Esophagus muscularis mucosa (tissue), 4 donors: Measurements from ENCODE around the gene MAST4. TPM values are rescaled to one million over a fixed set of nuclear protein-coding genes. Genes with fewer than 3 reads are reported as not detected.

Source experiments
- DNase-seq: peaks from one replicate; pipeline ENCODE4 v3.0.0-alpha.2; 2017; ENCODE audit errors: extremely low spot score
- H3K27ac ChIP-seq, 4 donors: fragments of 200-600 bp; sonication (generic); replicated peaks in 1 of 4; 1 replicate in 3 of 4; 2 replicates in 1 of 4; pipeline ENCODE4 v1.5.1; 2016 to 2019; ENCODE audit warnings: mild to moderate bottlenecking in 1 of 4
- H3K27me3 ChIP-seq, 4 donors: fragments of 200-600 bp; sonication (generic); one replicate each; pipeline versions ENCODE4 v1.5.1 to v1.6.0; 2016 to 2019
- H3K36me3 ChIP-seq, 4 donors: fragments of 200-600 bp; sonication (generic); one replicate each; pipeline ENCODE4 v1.5.1; 2016 to 2019
- H3K4me1 ChIP-seq, 4 donors: fragments of 200-600 bp; sonication (generic); one replicate each; pipeline ENCODE4 v1.5.1; 2016 to 2019
- H3K4me3 ChIP-seq, 4 donors: fragments of 200-600 bp; sonication (generic); 1 replicate in 2 of 4; 2 replicates in 2 of 4; pipeline ENCODE4 v1.5.1; 2016 to 2019; ENCODE audit warnings: mild to moderate bottlenecking in 4 of 4, moderate library complexity in 1 of 4
- H3K9me3 ChIP-seq, 4 donors: fragments of 200-600 bp; sonication (generic); 1 replicate in 3 of 4; 2 replicates in 1 of 4; pipeline ENCODE4 v1.5.1; 2016 to 2019
- CTCF ChIP-seq, 3 experiments: fragments of 200-600 bp in 2 of 3; fragments of 450-650 bp in 1 of 3; sonication (generic) in 2 of 3; IDR thresholded peaks; one replicate each; pipeline ENCODE4 v1.5.1; 2017 to 2019; ENCODE audit warnings: antibody characterized with exemption in 3 of 3, mild to moderate bottlenecking in 2 of 3, moderate library complexity in 1 of 3
- EP300 ChIP-seq: sonication (generic); formaldehyde crosslinking; IDR thresholded peaks from one replicate; pipeline ENCODE4 v1.6.1; 2017; ENCODE audit warnings: antibody characterized with exemption
- POLR2A ChIP-seq: fragments of 450-650 bp; IDR thresholded peaks from one replicate; pipeline ENCODE4 v1.6.1; 2017; ENCODE audit warnings: antibody characterized with exemption, moderate library complexity, mild to moderate bottlenecking, low read depth
- POLR2AphosphoS5 ChIP-seq, 2 donors: sonication (generic); formaldehyde crosslinking; IDR thresholded peaks; one replicate each; pipeline ENCODE4 v1.6.1; 2017; ENCODE audit warnings: antibody characterized with exemption in 2 of 2
- WGBS: methylation state at CpG from one replicate; pipeline ENCODE4 v1.1.5; 2018; 5-methylcytosine and 5-hydroxymethylcytosine counted together
- intact Hi-C: fragments of 100-400 bp; cut with DNase I; formaldehyde crosslinking; loops from one replicate; pipeline ENCODE4 v1.15.1; 2023
- total RNA-seq, 4 donors: library from RNA; depleted of rRNA; stranded (reverse); fragments of >200 nt; gene quantifications; one replicate each; pipeline versions ENCODE4 v1.1.0 to v1.2.1, GENCODE V29; 2016

MAST4 gene
- total RNA-seq, 4 donors from 2014 or later: 26.2 to 39.7 (median 35.8) TPM

GRCh38 chr5:67133217-67133616 is 537.0 kb downstream of the MAST4 start:
- Histone ChIP-seq H3K27me3 (no peaks in the 10 kb centered on the region), H3K36me3 (peaks cover 17 to 82% (median 64%) of the 10 kb centered on the region in 4 donors), H3K4me3 (no peak overlapping the region), H3K27ac (no peak overlapping the region), H3K4me1 (no peaks in the 10 kb centered on the region), H3K9me3 (no peaks in the 10 kb centered on the region)
- WGBS: 48% methylated on average over 2 of the region's 2 CpGs
- intact Hi-C loops: no loop called here
- TF ChIP-seq CTCF (IDR thresholded peaks at IDR 0.05): no peak
- TF ChIP-seq EP300: no peak
- no peak for TF ChIP-seq POLR2A
- TF ChIP-seq POLR2AphosphoS5 (IDR thresholded peaks at IDR 0.05): no peak
- no peak for DNase-seq

GRCh38 chr5:67133776-67134175 is 537.6 kb downstream of the MAST4 start:
- no peak for DNase-seq
- Histone ChIP-seq H3K27ac (no peak overlapping the region), H3K9me3 (no peaks in the 10 kb centered on the region), H3K4me1 (no peaks in the 10 kb centered on the region), H3K4me3 (no peak overlapping the region), H3K27me3 (no peaks in the 10 kb centered on the region), H3K36me3 (peaks cover 17 to 84% (median 67%) of the 10 kb centered on the region in 4 donors)
- intact Hi-C loops: no loop called here
- 88% methylated on average over 3 of the region's 3 CpGs for WGBS
- TF ChIP-seq POLR2AphosphoS5 (IDR thresholded peaks at IDR 0.05): no peak
- no peak for TF ChIP-seq CTCF (IDR thresholded peaks at IDR 0.05)
- no peak for TF ChIP-seq POLR2A
- no peak for TF ChIP-seq EP300

- DNase-seq: no peak
- Histone ChIP-seq H3K4me3 (no peak overlapping the region), H3K4me1 (no peaks in the 10 kb centered on the region), H3K9me3 (no peaks in the 10 kb centered on the region), H3K27me3 (no peaks in the 10 kb centered on the region), H3K36me3 (peaks cover 13 to 83% (median 64%) of the 10 kb centered on the region in 4 donors), H3K27ac (no peak overlapping the region)
- no peak for TF ChIP-seq EP300
- TF ChIP-seq POLR2A: no peak
- TF ChIP-seq CTCF (IDR thresholded peaks at IDR 0.05): no peak
- TF ChIP-seq POLR2AphosphoS5 (IDR thresholded peaks at IDR 0.05): no peak
- intact Hi-C loops: no loop called here
- 92% methylated on average over 6 of the region's 6 CpGs for WGBS
These were observed 539.3 kb downstream of the MAST4 start for GRCh38 chr5:67135381-67135984.

- Histone ChIP-seq H3K27me3 (no peaks in the 10 kb centered on the region), H3K4me1 (no peaks in the 10 kb centered on the region), H3K9me3 (no peaks in the 10 kb centered on the region), H3K36me3 (peaks cover 26 to 88% (median 73%) of the 10 kb centered on the region in 4 donors), H3K4me3 (no peak overlapping the region), H3K27ac (no peak overlapping the region)
- TF ChIP-seq CTCF (IDR thresholded peaks at IDR 0.05) (no peak), EP300 (no peak), POLR2AphosphoS5 (IDR thresholded peaks at IDR 0.05) (no peak), POLR2A (no peak)
- 85% methylated on average over 5 of the region's 5 CpGs for WGBS
- DNase-seq: no peak
- intact Hi-C loops: no loop called here
These were observed 542.8 kb downstream of the MAST4 start for GRCh38 chr5:67139030-67139429.

- no peaks in the 10 kb centered on the region for H3K27me3 ChIP-seq
- H3K4me1 ChIP-seq: no peaks in the 10 kb centered on the region
- intact Hi-C loops: no loop called here
- H3K27ac ChIP-seq: no peak overlapping the region
- DNase-seq: no peak
- no peak overlapping the region for H3K4me3 ChIP-seq
- peaks cover 27 to 88% (median 75%) of the 10 kb centered on the region in 4 donors for H3K36me3 ChIP-seq
- WGBS: 89% methylated on average over 4 of the region's 4 CpGs
- TF ChIP-seq EP300 (no peak), POLR2A (no peak), CTCF (IDR thresholded peaks at IDR 0.05) (no peak), POLR2AphosphoS5 (IDR thresholded peaks at IDR 0.05) (no peak)
- no peaks in the 10 kb centered on the region for H3K9me3 ChIP-seq
These were observed 544.2 kb downstream of the MAST4 start for GRCh38 chr5:67140413-67140812.
